B cell (primary cell): ENCODE data around the gene CEP250. TPM values are rescaled to one million over a fixed set of nuclear protein-coding genes. Genes with fewer than 3 reads are reported as not detected.

Experiments
- ATAC-seq: fragments of 200-7000 bp; cut with Tn5 transposase; one replicate; pipeline ENCODE4 v1.10.0; 2021; ENCODE audit warnings: low read depth, mild to moderate bottlenecking, moderate number of reproducible peaks, moderate library complexity
- CTCF ChIA-PET: fragments of 350-600 bp; sonication (Branson Sonifier 250); formaldehyde crosslinking; loops from one replicate; lab custom pipeline; 2021; ENCODE audit warnings: antibody characterized with exemption, inconsistent platforms; lab: Charles Lee
- POLR2A ChIA-PET: fragments of 350-600 bp; sonication (Branson Sonifier 250); formaldehyde crosslinking; loops from one replicate; lab custom pipeline; 2021; ENCODE audit warnings: antibody characterized with exemption; lab: Charles Lee
- DNase-seq: peaks from one replicate; pipeline ENCODE4 v3.0.0; 2013
- H2AFZ ChIP-seq: 2 replicates; pipeline ENCODE4 v1.6.1; 2012; ENCODE audit warnings: mild to moderate bottlenecking, low read depth, low read length; ENCODE audit not compliant: insufficient read depth, poor library complexity, severe bottlenecking
- H3K27ac ChIP-seq, 2 donors: 1 replicate in 1 of 2; 2 replicates in 1 of 2; pipeline ENCODE4 v1.5.1; 2012 to 2013; ENCODE audit warnings: low read length in 2 of 2, mild to moderate bottlenecking in 2 of 2, moderate library complexity in 1 of 2
- H3K27me3 ChIP-seq, 4 experiments: fragments of 200-600 bp in 1 of 4; sonication (generic) in 1 of 4; replicated peaks in 1 of 4; 1 replicate in 2 of 4; 2 replicates in 2 of 4; pipeline versions ENCODE4 v1.6.1 to v1.7.0; 2013 to 2016; ENCODE audit warnings: low read length in 3 of 4, mild to moderate bottlenecking in 2 of 4, mixed read lengths in 1 of 4, moderate library complexity in 1 of 4; ENCODE audit not compliant: insufficient read depth in 4 of 4, control insufficient read depth in 3 of 4; ENCODE audit errors: control extremely low read depth in 1 of 4
- H3K36me3 ChIP-seq, 2 experiments: replicated peaks in 1 of 2; 1 replicate in 1 of 2; 2 replicates in 1 of 2; pipeline versions ENCODE4 v1.6.1 to v1.7.1; 2013; ENCODE audit warnings: low read length in 1 of 2; ENCODE audit not compliant: insufficient read depth in 2 of 2, control insufficient read depth in 1 of 2; ENCODE audit errors: control extremely low read depth in 1 of 2, extremely low read depth in 1 of 2
- H3K4me1 ChIP-seq, 2 donors: fragments of 200-600 bp in 1 of 2; sonication (generic) in 1 of 2; 1 replicate in 1 of 2; 2 replicates in 1 of 2; pipeline versions ENCODE4 v1.5.1 to v1.6.1; 2013 to 2017; ENCODE audit warnings: low read length in 2 of 2; ENCODE audit not compliant: control insufficient read depth in 2 of 2, insufficient read depth in 2 of 2
- H3K4me2 ChIP-seq: replicated peaks from 2 replicates; pipeline ENCODE3; 2012; ENCODE audit warnings: mild to moderate bottlenecking, low read depth, low read length; ENCODE audit not compliant: poor library complexity, severe bottlenecking
- H3K4me3 ChIP-seq, 5 experiments: fragments of 200-600 bp in 1 of 5; sonication (generic) in 1 of 5; 1 replicate in 3 of 5; 2 replicates in 2 of 5; pipeline versions ENCODE4 v1.5.1 to v1.7.0; 2011 to 2016; ENCODE audit warnings: low read length in 4 of 5, mild to moderate bottlenecking in 4 of 5, low read depth in 2 of 5, control low read depth in 1 of 5, moderate library complexity in 1 of 5; ENCODE audit not compliant: insufficient read depth in 1 of 5; ENCODE audit errors: control extremely low read depth in 1 of 5, extremely low read depth in 1 of 5
- H3K79me2 ChIP-seq: fragments of 200-600 bp; sonication (generic); one replicate; pipeline ENCODE4 v1.6.0; 2016; ENCODE audit warnings: low read length; ENCODE audit not compliant: control insufficient read depth, insufficient read depth
- H3K9ac ChIP-seq: fragments of 200-600 bp; sonication (generic); 2 replicates; pipeline ENCODE4 v1.6.1; 2017; ENCODE audit warnings: mild to moderate bottlenecking, low read length, moderate library complexity
- H3K9me3 ChIP-seq, 3 donors: one replicate each; pipeline versions ENCODE4 v1.6.1 to v1.7.1; 2013; ENCODE audit warnings: low read length in 2 of 3; ENCODE audit not compliant: control insufficient read depth in 2 of 3, insufficient read depth in 1 of 3; ENCODE audit errors: control extremely low read depth in 1 of 3
- H4K20me1 ChIP-seq: 2 replicates; pipeline ENCODE4 v1.6.0; 2012; ENCODE audit warnings: mild to moderate bottlenecking, low read length; ENCODE audit not compliant: insufficient read depth, control insufficient read depth, poor library complexity, severe bottlenecking
- H3K27ac Mint-ChIP-seq: one replicate; pipeline ENCODE4 v1.8.0; 2021; ENCODE audit warnings: mixed read lengths
- H3K27me3 Mint-ChIP-seq: one replicate; pipeline ENCODE4 v1.8.0; 2021; ENCODE audit warnings: mixed read lengths
- H3K4me1 Mint-ChIP-seq: one replicate; pipeline ENCODE4 v1.8.0; 2021; ENCODE audit warnings: mixed read lengths
- H3K4me3 Mint-ChIP-seq: one replicate; pipeline ENCODE4 v1.8.0; 2021; ENCODE audit warnings: mixed read lengths
- H3K9me3 Mint-ChIP-seq: one replicate; pipeline ENCODE4 v1.8.0; 2022; ENCODE audit warnings: mixed read lengths; ENCODE audit not compliant: insufficient read depth
- EZH2 ChIP-seq: IDR thresholded peaks from 2 replicates; pipeline ENCODE4 v1.6.1; 2012; ENCODE audit warnings: borderline replicate concordance, low read depth, mild to moderate bottlenecking, moderate library complexity, low read length; ENCODE audit not compliant: insufficient read depth, poor library complexity, severe bottlenecking
- WGBS: methylation state at CpG from one replicate; pipeline ENCODE4 v1.1.5; 2013; ENCODE audit warnings: missing lambda C conversion rate; ENCODE audit not compliant: insufficient coverage; 5-methylcytosine and 5-hydroxymethylcytosine counted together
- intact Hi-C: fragments of 100-400 bp; cut with micrococcal nuclease; formaldehyde crosslinking; loops from one replicate; pipeline ENCODE4 v1.10.0; 2022
- polyA plus RNA-seq: library from polyadenylated mRNA; depleted of rRNA; stranded (reverse); fragments of >200 nt; gene quantifications from 2 replicates; pipeline ENCODE4 v1.2.3, GENCODE V29; 2012
- total RNA-seq, 2 donors: library from RNA; stranded (reverse); fragments of 120-200 nt in 1 of 2; gene quantifications; 1 replicate in 1 of 2; 2 replicates in 1 of 2; pipeline versions ENCODE4 v1.2.3 to v1.2.4, GENCODE V29; 2013 to 2022
- TF ChIP-seq, protein P1 (sequence below): fragments of 200-600 bp; IDR thresholded peaks from one replicate; pipeline ENCODE4 v1.8.0; 2022; ENCODE audit warnings: antibody characterized with exemption, mild to moderate bottlenecking

Gene CEP250
- total and polyA plus RNA-seq, 2 donors (not counting 1 experiment from before 2014, with no cell fraction given): 14.6 to 78.5 TPM

- no peak for DNase-seq
- intact Hi-C loops: no loop called here
- Histone ChIP-seq H3K9ac (no peak overlapping the region), H3K27ac (no peak overlapping the region), H3K79me2 (peaks cover 10% of the 10 kb centered on the region), H3K4me1 (peaks cover 4 to 6% of the 10 kb centered on the region in 2 donors), H3K27me3 (no peaks in the 10 kb centered on the region), H2AFZ (no peak overlapping the region), H3K9me3 (no peaks in the 10 kb centered on the region), H4K20me1 (peaks cover under 1% of the 10 kb centered on the region), H3K36me3 (peaks cover 4 to 58% of the 10 kb centered on the region in 2 experiments), H3K4me3 (no peak overlapping the region), H3K4me2 (no peak overlapping the region)
- WGBS: 99% methylated on average over 10 of the region's 11 CpGs
- POLR2A ChIA-PET: interaction anchor here (0.5 kb wide), 1 partner anchor 169 kb away, joined by 4 read pairs; no protein-coding TSS in a partner anchor
- ATAC-seq: no peak
- no peak overlapping the region for H3K4me3 Mint-ChIP-seq
- no peaks in the 10 kb centered on the region for H3K27me3 Mint-ChIP-seq
- CTCF ChIA-PET: interaction anchor here (0.7 kb wide), 1 partner anchor 9 kb away, joined by 3 read pairs; no protein-coding TSS in a partner anchor
- peaks cover 3% of the 10 kb centered on the region for H3K4me1 Mint-ChIP-seq
- H3K9me3 Mint-ChIP-seq: no peaks in the 10 kb centered on the region
- no peak overlapping the region for H3K27ac Mint-ChIP-seq
- TF ChIP-seq, protein P1, sequence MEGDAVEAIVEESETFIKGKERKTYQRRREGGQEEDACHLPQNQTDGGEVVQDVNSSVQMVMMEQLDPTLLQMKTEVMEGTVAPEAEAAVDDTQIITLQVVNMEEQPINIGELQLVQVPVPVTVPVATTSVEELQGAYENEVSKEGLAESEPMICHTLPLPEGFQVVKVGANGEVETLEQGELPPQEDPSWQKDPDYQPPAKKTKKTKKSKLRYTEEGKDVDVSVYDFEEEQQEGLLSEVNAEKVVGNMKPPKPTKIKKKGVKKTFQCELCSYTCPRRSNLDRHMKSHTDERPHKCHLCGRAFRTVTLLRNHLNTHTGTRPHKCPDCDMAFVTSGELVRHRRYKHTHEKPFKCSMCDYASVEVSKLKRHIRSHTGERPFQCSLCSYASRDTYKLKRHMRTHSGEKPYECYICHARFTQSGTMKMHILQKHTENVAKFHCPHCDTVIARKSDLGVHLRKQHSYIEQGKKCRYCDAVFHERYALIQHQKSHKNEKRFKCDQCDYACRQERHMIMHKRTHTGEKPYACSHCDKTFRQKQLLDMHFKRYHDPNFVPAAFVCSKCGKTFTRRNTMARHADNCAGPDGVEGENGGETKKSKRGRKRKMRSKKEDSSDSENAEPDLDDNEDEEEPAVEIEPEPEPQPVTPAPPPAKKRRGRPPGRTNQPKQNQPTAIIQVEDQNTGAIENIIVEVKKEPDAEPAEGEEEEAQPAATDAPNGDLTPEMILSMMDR: no peak
- TF ChIP-seq EZH2: no peak
Measured at GRCh38 chr20:35514371-35514932, 59.1 kb downstream of the CEP250 start.

DNA sequence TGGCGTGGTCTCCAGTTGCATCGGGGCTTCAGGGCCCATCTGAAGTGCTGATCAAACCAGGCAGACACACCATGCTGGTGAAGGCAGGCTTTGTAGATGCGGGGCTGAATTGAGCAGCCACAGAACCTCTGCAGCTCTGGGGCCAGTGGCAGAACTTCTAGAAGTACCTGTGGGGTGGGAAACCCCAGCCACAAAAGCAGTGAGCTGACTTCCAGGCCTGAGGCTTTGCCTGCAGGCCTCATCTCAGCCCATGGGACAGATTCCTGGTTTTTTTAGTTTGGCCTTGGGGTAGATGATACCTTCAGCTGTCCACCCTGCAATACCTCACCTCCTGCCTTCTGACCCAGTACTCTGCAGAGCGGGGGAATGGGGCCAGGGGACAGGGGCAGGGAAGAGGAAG, 59.9 kb downstream of the CEP250 start:
- H3K4me2 ChIP-seq: no peak overlapping the region
- ATAC-seq: no peak
- CTCF ChIA-PET: no interaction called here

More for the DNA sequence above, 59.9 kb downstream of the CEP250 start:
- H3K4me1 ChIP-seq: no peaks in the 10 kb centered on the region
- no peak overlapping the region for H2AFZ ChIP-seq
- no peaks in the 10 kb centered on the region for H4K20me1 ChIP-seq
- H3K27me3 ChIP-seq: no peaks in the 10 kb centered on the region
- peaks cover 2% of the 10 kb centered on the region for H3K79me2 ChIP-seq
- H3K4me1 Mint-ChIP-seq: no peaks in the 10 kb centered on the region
- H3K4me3 Mint-ChIP-seq: no peak overlapping the region
- peaks cover 0 to 49% of the 10 kb centered on the region in 2 experiments for H3K36me3 ChIP-seq
- H3K4me3 ChIP-seq: no peak overlapping the region
- no peaks in the 10 kb centered on the region for H3K27me3 Mint-ChIP-seq
- POLR2A ChIA-PET: no interaction called here
- no peak overlapping the region for H3K27ac Mint-ChIP-seq
- H3K9me3 Mint-ChIP-seq: no peaks in the 10 kb centered on the region
- no peak overlapping the region for H3K9ac ChIP-seq
- H3K27ac ChIP-seq: no peak overlapping the region
- H3K9me3 ChIP-seq: no peaks in the 10 kb centered on the region
- 98% methylated on average over 4 of the region's 4 CpGs for WGBS
- TF ChIP-seq, protein P1: no peak
- no peak for TF ChIP-seq EZH2
- intact Hi-C loops: no loop called here
- no peak for DNase-seq
